Heart right ventricle (tissue), 16 donors: Measurements from ENCODE around the gene TMPRSS6. TPM values are rescaled to one million over a fixed set of nuclear protein-coding genes. Genes with fewer than 3 reads are reported as not detected.

ENCODE experiments used
- ATAC-seq, 8 donors: fragments of 200-7000 bp; cut with Tn5 transposase; one replicate each; pipeline ENCODE4 v1.9.1; 2020; ENCODE audit warnings: mild to moderate bottlenecking in 8 of 8, moderate library complexity in 8 of 8, moderate number of reproducible peaks in 1 of 8
- DNase-seq, 2 donors: peaks; one replicate each; pipeline ENCODE4 v3.0.0-alpha.2; 2020
- H3K27ac ChIP-seq, 10 donors: fragments of 200-600 bp; sonication (generic) in 2 of 10; one replicate each; pipeline versions ENCODE4 v1.5.0 to v1.8.0; 2020 to 2022; ENCODE audit warnings: mild to moderate bottlenecking in 3 of 10
- H3K27me3 ChIP-seq, 7 donors: fragments of 200-600 bp; one replicate each; pipeline ENCODE4 v1.8.0; 2021 to 2022; ENCODE audit warnings: mild to moderate bottlenecking in 2 of 7
- H3K36me3 ChIP-seq, 9 donors: fragments of 200-600 bp; sonication (generic) in 1 of 9; one replicate each; pipeline versions ENCODE4 v1.5.0 to v1.8.0; 2020 to 2022; ENCODE audit warnings: mild to moderate bottlenecking in 2 of 9
- H3K4me1 ChIP-seq, 9 donors: fragments of 200-600 bp; sonication (generic) in 1 of 9; one replicate each; pipeline versions ENCODE4 v1.5.0 to v1.8.0; 2020 to 2022; ENCODE audit warnings: mild to moderate bottlenecking in 4 of 9
- H3K4me3 ChIP-seq, 10 donors: fragments of 200-600 bp; sonication (generic) in 2 of 10; one replicate each; pipeline versions ENCODE4 v1.5.0 to v1.8.0; 2020 to 2022; ENCODE audit warnings: mild to moderate bottlenecking in 7 of 10, moderate library complexity in 2 of 10
- H3K9me3 ChIP-seq, 11 donors: fragments of 200-600 bp in 10 of 11; sonication (generic) in 2 of 11; one replicate each; pipeline versions ENCODE4 v1.5.0 to v1.8.0; 2013 to 2022; ENCODE audit warnings: mild to moderate bottlenecking in 2 of 11, control low read depth in 1 of 11, moderate library complexity in 1 of 11
- CTCF ChIP-seq, 9 donors: fragments of 200-600 bp; sonication (generic) in 2 of 9; IDR thresholded peaks; one replicate each; pipeline versions ENCODE4 v1.5.0 to v1.8.0; 2021 to 2022; ENCODE audit warnings: antibody characterized with exemption in 9 of 9, mild to moderate bottlenecking in 5 of 9, moderate library complexity in 1 of 9
- WGBS, 2 donors: extraction: QIAGEN DNeasy Blood & Tissue Kit; methylation state at CpG; one replicate each; pipeline ENCODE4 v1.1.7; 2013; ENCODE audit warnings: inconsistent platforms in 1 of 2; 5-methylcytosine and 5-hydroxymethylcytosine counted together
- intact Hi-C, 10 donors: fragments of 100-400 bp; cut with DNase I; formaldehyde crosslinking; loops; one replicate each; pipeline versions ENCODE4 v1.11.1 to v1.14.2; 2022
- polyA plus RNA-seq, 2 donors: library from polyadenylated mRNA; stranded (reverse); fragments of 200-250 nt; gene quantifications; one replicate each; pipeline ENCODE4 v1.2.3, GENCODE V29; 2013
- total RNA-seq, 10 donors: library from RNA; stranded (reverse); fragmentation: NEBNext Ultra II Directional in 3 of 10; extraction: Animal tissue kit (Norgen Biotek cat#: 25700) in 3 of 10; gene quantifications; one replicate each; pipeline versions ENCODE4 v1.2.1 to v1.2.4, GENCODE V29; 2021 to 2023
- donor health status: Arrhythmogenic right ventricular cardiomyopathy.
- donor health status: ischemic (EF 13 %, LVEDD 7.1; RV severe dilation, severe dysfunction).
- donor health status: healthy with polysubstance abuse.
- donor health status: DM: no; HTN: yes; CAD: no.
- donor health status: DM: no; HTN: no; CAD: no.
- donor health status: ischemic (EF 25% LVEDD 6.9; RV normal size, moderate dysfunction).
- donor health status: ischemic (EF 25% LVEDD 5.7; RV mildly dilated, moderate dysfunction).
- donor health status: healthy.
- donor health status: DM: yes; HTN: yes; CAD: no.
- donor health status: Ischemic cardiomyopathy.
- donor health status: ischemic (EF 35%, LVEDD 5.7; RV mildly dilated, moderate dysfunction).
- donor health status: nonischemic (EF 11% LVEDD 7.7; RV severe dilation, severe dysfunction).
- donor health status: DM: yes; HTN: yes; CAD: no.
- donor health status: PGD.
- donor health status: ischemic (EF 29% LVEDD 5.4; RV normal size, mild dysfunction).
- donor health status: nonischemic (EF 23%, LVEDD 6.1; RV moderate dilation, normal function).

The TMPRSS6 gene
- total and polyA plus RNA-seq, 12 donors: not detected

- no peak for TF ChIP-seq CTCF (IDR thresholded peaks at IDR 0.05)
- peak in 1 of 2 donors; percentile 2 for DNase-seq
- peaks cover 0 to 51% (median 5%) of the 10 kb centered on the region in 9 donors for H3K36me3 ChIP-seq
- intact Hi-C loops: loop anchor here in 1 of 10 donors (10.0 kb wide), 1 partner anchor 403 kb away; no protein-coding TSS in a partner anchor
- ATAC-seq: no peak
- no peaks in the 10 kb centered on the region for H3K9me3 ChIP-seq
- H3K27ac ChIP-seq: no peak overlapping the region
- no peaks in the 10 kb centered on the region for H3K4me1 ChIP-seq
- no peak overlapping the region for H3K4me3 ChIP-seq
- WGBS, 2 donors: 91 to 93% methylated on average over 10 of the region's 10 CpGs
- peaks cover 0 to 15% (median 0%) of the 10 kb centered on the region in 7 donors for H3K27me3 ChIP-seq
These were observed 47.7 kb downstream of the TMPRSS6 start for GRCh38 chr22:37061611-37062375.

GRCh38 chr22:37060801-37061610, 48.5 kb downstream of the TMPRSS6 start:
- Histone ChIP-seq H3K4me3 (no peak overlapping the region), H3K36me3 (peaks cover 0 to 59% (median 11%) of the 10 kb centered on the region in 9 donors), H3K4me1 (no peaks in the 10 kb centered on the region), H3K27me3 (peaks cover 0 to 11% (median 0%) of the 10 kb centered on the region in 7 donors), H3K27ac (no peak overlapping the region), H3K9me3 (no peaks in the 10 kb centered on the region)
- TF ChIP-seq CTCF (IDR thresholded peaks at IDR 0.05): no peak
- WGBS, 2 donors: 91% methylated on average over 28 of the region's 28 CpGs
- ATAC-seq (no peak), DNase-seq (peak in 1 of 2 donors; percentile 7)
- intact Hi-C loops: loop anchor here in 1 of 10 donors (10.0 kb wide), 1 partner anchor 404 kb away; no protein-coding TSS in a partner anchor

- TF ChIP-seq CTCF (IDR thresholded peaks at IDR 0.05): no peak
- H3K9me3 ChIP-seq: no peaks in the 10 kb centered on the region
- peaks cover 0 to 5% (median 0%) of the 10 kb centered on the region in 7 donors for H3K27me3 ChIP-seq
- H3K27ac ChIP-seq: no peak overlapping the region
- intact Hi-C loops: loop anchor here in 1 of 10 donors (10.0 kb wide), 1 partner anchor 405 kb away; no protein-coding TSS in a partner anchor
- peak in 1 of 2 donors; percentile 3 for DNase-seq
- no peak overlapping the region for H3K4me3 ChIP-seq
- no peak for ATAC-seq
- peaks cover 0 to 69% (median 11%) of the 10 kb centered on the region in 9 donors for H3K36me3 ChIP-seq
- WGBS, 2 donors: 88 to 91% methylated on average over 9 of the region's 9 CpGs
- H3K4me1 ChIP-seq: no peaks in the 10 kb centered on the region
These were observed 49.5 kb downstream of the TMPRSS6 start for GRCh38 chr22:37059876-37060449.
